Measurements from ENCODE around the gene DMXL1.
A peak's percentile ranks its signal among the peaks of the same experiment; 100 is the strongest.

The DMXL1 gene

DNA sequence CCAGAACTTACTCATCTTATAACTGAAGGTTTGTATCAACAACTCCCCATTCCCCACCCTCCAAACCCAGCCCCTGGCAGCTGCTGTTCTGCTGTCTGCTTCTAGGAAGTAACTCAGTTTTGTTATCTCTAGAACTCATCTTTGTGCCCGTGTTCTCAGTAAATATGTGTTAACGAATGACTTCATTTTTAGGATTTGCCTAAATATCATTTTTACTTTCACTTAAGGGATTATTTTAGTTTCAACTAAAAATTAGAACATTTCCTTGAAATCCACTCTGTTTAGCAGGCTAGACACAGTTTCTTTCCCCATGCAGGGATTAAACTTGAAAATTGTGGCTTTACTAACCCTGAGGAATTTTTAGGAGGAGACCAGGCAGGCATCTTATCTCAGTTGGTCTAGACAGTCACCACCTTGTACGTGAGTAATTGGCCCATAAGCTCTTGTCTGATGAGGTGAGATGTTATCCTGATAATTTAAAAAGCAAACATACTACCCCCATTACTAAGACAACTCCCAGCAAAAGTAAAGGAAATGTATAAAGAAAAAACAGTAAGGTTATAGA, 216.7 kb downstream of the DMXL1 start:
- ATAC-seq = peak; percentile 50
- no peak for TF ChIP-seq ZC3H10 (CRISPR knock-in tag; IDR thresholded peaks at IDR 0.05)
- TF ChIP-seq ZNF70 (CRISPR knock-in tag; IDR thresholded peaks at IDR 0.05) = no peak
- no peak for TF ChIP-seq BACH2 (CRISPR knock-in tag; IDR thresholded peaks at IDR 0.05; ENCODE audit: borderline replicate concordance)
- TF ChIP-seq PPARA (CRISPR knock-in tag; IDR thresholded peaks at IDR 0.05; ENCODE audit: borderline replicate concordance) = no peak
- no peak for TF ChIP-seq SNAI2 (CRISPR knock-in tag; IDR thresholded peaks at IDR 0.05)
- TF ChIP-seq ZNF8 (CRISPR knock-in tag; IDR thresholded peaks at IDR 0.05) = no peak
- TF ChIP-seq TCF4 (CRISPR knock-in tag; IDR thresholded peaks at IDR 0.05; ENCODE audit: borderline replicate concordance) = no peak
- TF ChIP-seq ZFP3 (CRISPR knock-in tag; IDR thresholded peaks at IDR 0.05) = no peak
- no peak for TF ChIP-seq ESRRG (CRISPR knock-in tag; IDR thresholded peaks at IDR 0.05)
- no peak for TF ChIP-seq ARNTL (CRISPR knock-in tag; IDR thresholded peaks at IDR 0.05; ENCODE audit: borderline replicate concordance, low read depth)
- TF ChIP-seq POU6F1 (CRISPR knock-in tag; IDR thresholded peaks at IDR 0.05; ENCODE audit: borderline replicate concordance, low read depth) = no peak
- TF ChIP-seq CREB5 (CRISPR knock-in tag; IDR thresholded peaks at IDR 0.05; ENCODE audit: low read depth) = no peak
- TF ChIP-seq OSR1 (CRISPR knock-in tag; IDR thresholded peaks at IDR 0.05) = no peak
- TF ChIP-seq CSRNP3 (CRISPR knock-in tag; IDR thresholded peaks at IDR 0.05) = no peak
- TF ChIP-seq RARB (CRISPR knock-in tag; IDR thresholded peaks at IDR 0.05) = no peak
- TF ChIP-seq GLIS3 (CRISPR knock-in tag; IDR thresholded peaks at IDR 0.05) = no peak
- no peak for TF ChIP-seq ZNF565 (CRISPR knock-in tag; conservative IDR thresholded peaks at IDR 0.05; ENCODE audit: low read depth)

- TF ChIP-seq PPARA (CRISPR knock-in tag; IDR thresholded peaks at IDR 0.05; ENCODE audit: borderline replicate concordance) (no peak), GLIS3 (CRISPR knock-in tag; IDR thresholded peaks at IDR 0.05) (no peak), TCF4 (CRISPR knock-in tag; IDR thresholded peaks at IDR 0.05; ENCODE audit: borderline replicate concordance) (no peak), OSR1 (CRISPR knock-in tag; IDR thresholded peaks at IDR 0.05) (no peak), TOX (CRISPR knock-in tag; IDR thresholded peaks at IDR 0.05; ENCODE audit: borderline replicate concordance) (no peak), CREB5 (CRISPR knock-in tag; IDR thresholded peaks at IDR 0.05; ENCODE audit: low read depth) (no peak), ESRRG (CRISPR knock-in tag; IDR thresholded peaks at IDR 0.05) (no peak), BACH2 (CRISPR knock-in tag; IDR thresholded peaks at IDR 0.05; ENCODE audit: borderline replicate concordance) (no peak), PATZ1 (CRISPR knock-in tag; IDR thresholded peaks at IDR 0.05; ENCODE audit: borderline replicate concordance) (no peak), CSDC2 (CRISPR knock-in tag; IDR thresholded peaks at IDR 0.05) (no peak), POU6F1 (CRISPR knock-in tag; IDR thresholded peaks at IDR 0.05; ENCODE audit: borderline replicate concordance, low read depth) (no peak)
- ATAC-seq = no peak
Observed at GRCh38 chr5:119288379-119289033, 217.6 kb downstream of the DMXL1 start.
